HL-60/S4 treated with phorbol 12-myristate 13-acetate at 8.2 ng/mL for 4 days and 3 days (cell line): ENCODE results near the gene COL5A1.

ENCODE experiments used
- in situ Hi-C: fragments of 300-500 bp; cut with MboI; formaldehyde crosslinking; loops from 2 replicates; pipeline ENCODE4 v1.15.0; 2022; ENCODE audit warnings: low sequenced_read_pairs

The COL5A1 gene

DNA sequence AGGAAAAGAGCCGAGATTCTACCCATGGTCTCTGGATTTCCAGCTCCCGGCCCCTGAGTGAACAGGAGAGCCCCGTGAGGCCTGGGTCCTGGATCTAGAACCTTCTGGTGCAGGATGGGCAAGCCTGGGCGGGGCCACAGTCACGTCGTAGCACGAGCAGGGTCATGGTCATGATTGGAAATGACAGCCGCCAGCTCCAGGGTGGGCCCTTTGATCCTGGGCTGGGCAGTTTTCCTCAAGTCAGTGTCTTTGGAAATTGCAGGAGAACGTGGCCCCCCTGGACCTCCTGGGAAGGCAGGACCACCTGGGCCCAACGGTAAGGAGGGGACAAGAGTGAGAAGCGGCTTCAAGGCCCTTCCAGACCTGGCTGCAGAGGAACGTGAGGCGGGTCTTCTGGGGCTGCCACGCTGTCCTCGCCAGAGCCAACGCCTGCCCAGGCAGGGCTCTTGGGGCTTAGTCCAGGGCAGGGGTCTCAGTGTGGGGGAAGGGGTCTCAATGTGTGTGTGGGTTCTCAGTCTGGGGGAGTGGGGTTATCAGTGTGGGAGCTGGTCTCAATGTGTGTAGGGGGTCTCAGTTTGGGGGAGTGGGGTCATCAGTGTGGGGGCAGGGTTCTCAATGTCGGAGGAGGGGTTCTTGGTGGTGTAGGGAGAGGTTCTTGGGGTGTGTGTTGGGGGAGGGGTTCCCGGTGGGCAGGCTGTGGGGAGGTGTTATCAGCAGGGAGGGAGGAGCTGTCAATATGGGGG is 241.6 kb downstream of the COL5A1 start:
- in situ Hi-C loops: no loop called here

- in situ Hi-C loops: no loop called here
These were observed 242.9 kb downstream of the COL5A1 start for GRCh38 chr9:134884492-134884891.

GRCh38 chr9:134885001-134885678 is 243.5 kb downstream of the COL5A1 start:
- in situ Hi-C loops: no loop called here

DNA sequence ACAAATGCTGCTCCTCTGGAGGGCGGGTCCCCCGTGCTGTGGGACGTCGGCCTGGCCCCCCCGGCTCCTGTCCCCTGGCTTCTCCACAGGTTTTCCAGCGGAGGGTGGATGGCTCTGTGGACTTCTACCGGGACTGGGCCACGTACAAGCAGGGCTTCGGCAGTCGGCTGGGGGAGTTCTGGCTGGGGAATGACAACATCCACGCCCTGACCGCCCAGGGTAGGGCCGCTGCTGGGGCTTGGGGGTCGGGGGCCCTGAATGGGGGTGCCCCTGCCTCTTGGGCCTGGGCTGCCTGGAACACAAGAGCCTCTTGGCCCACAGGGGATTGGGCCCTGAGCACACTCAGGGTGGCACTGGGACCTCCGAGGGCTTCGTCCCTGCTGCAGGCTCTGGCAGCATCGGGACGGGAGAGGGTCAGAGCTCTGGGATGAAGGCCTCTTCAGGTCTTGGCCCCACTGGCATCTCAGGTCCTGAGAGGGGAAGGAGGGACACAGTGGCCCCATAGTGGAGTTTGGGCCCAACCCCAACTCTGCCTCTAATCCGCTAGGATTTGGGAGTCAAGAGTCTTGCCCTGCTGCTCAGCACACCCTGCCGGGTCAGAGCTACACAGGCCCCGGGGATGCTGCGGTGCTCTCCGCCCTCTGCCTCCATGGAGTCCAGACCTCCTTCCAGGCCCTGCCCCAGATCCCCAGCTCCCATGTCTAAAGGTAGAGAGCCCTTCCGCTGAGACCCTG is 244.2 kb downstream of the COL5A1 start:
- in situ Hi-C loops: no loop called here

- in situ Hi-C loops: no loop called here
These were observed 244.9 kb downstream of the COL5A1 start for GRCh38 chr9:134886413-134886913.

DNA sequence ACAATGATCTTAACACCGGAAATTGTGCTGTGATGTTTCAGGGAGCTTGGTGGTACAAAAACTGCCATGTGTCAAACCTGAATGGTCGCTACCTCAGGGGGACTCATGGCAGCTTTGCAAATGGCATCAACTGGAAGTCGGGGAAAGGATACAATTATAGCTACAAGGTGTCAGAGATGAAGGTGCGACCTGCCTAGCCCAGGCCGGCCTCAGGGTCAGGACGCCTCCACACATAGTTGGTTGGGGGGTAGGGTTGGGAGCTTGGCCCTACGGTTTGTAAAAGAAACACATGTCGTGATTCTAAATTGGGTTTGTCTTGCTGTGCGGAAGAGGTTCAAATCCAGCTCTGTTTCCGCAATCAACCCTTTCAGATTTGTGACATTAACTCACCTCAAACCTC is 245.6 kb downstream of the COL5A1 start:
- in situ Hi-C loops: no loop called here

DNA sequence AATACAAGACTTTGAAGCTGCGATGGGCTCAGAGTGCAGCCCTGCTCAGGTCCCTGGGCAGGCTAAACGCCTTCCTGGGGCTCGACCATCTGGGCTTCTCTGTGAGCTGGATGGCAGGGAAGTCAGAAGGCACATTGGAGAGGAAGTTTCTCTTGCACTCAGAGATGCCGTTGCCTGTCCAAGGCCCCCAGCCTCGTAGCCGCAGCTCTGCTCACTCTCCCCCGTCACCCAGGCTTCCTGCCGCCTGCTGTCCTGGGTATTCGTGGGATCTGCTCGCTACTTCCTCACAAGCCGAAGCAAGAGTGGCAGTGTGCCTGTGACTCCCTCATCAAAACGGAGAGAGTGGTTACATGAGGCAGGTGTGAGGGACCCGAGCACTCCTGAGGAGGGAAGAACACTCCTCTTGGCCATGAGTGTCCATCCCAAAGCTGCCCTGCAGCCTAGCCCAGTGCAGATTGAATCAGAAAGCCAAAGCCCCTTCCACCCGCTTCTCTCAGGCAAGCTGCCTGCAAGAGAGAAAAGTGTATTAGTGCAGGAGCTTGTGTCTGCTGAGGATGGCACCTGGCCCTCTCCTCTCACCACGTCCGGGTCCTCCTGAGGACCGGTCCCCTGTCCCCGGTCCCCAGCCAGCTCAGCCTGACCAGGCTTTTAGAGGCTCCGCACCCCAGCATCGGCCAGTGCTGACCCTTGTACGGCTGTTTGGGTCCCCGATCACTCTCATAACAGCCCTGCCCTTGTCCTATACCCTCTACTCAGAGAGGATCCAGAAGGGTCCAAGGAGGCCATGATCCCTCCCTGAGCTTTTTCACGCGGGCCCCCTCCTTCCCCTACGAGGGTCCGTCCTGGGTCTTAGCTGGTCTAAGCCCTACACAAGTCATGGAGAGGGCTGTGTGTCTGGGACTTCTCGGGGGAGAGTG is 246.3 kb downstream of the COL5A1 start:
- in situ Hi-C loops: no loop called here

- in situ Hi-C loops: no loop called here
These were observed 247.1 kb downstream of the COL5A1 start for GRCh38 chr9:134888603-134889190.

DNA sequence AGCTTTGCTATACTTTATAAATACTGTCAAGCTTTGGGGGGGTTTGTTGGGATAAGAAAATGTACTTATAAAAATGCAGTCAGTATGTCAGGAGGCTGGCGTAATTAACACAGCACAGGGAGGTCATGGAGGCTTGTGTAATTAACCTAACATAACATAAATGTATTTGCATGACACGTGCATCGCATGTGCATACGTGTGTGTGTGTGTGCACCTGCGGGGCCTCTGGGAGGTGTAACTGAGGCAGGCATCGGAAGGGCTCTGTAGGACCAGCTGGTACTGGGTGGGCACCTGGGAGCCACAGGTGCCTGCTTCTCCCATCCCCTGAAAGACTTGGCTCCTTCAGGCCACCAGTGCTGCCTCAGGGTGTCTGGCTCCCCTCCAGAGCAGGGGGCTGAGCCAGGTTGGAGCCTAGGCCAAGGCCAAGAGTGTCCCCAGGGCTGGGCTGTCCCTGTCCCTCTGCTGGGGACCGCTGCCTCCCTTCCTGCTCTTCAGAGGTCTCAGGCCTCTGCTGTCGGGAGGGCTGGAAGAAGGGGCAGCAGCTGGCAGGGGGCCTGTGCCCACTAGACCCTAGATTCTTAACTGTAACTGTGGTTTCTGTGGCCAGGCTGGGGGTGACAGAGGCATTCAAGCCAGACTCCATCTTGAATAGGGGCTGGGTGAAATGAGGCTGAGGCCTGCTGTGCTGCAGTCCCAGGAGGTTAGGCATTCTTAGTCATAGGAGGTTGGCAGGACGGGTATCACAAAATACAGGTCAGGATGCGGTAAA is 248.0 kb downstream of the COL5A1 start:
- in situ Hi-C loops: no loop called here

DNA sequence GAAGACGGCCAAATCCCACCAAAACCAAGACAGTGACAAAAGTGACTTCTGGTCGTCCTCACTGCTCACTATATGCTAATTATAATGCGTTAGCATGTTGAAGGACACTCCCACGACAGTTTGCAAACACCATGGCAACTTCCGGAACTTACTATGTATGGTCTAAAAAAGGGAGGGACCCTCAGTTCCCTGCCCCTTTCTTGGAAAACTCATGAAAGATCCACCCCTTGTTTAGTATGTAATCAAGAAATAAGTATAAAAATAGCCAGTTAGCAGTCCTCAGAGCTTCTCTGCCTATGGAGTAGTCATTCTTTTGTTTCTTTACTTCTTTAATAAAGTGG is 248.5 kb downstream of the COL5A1 start:
- in situ Hi-C loops: no loop called here

- in situ Hi-C loops: no loop called here
These were observed 249.4 kb downstream of the COL5A1 start for GRCh38 chr9:134891053-134891452.

GRCh38 chr9:134891713-134892112 is 250.1 kb downstream of the COL5A1 start:
- in situ Hi-C loops: no loop called here

DNA sequence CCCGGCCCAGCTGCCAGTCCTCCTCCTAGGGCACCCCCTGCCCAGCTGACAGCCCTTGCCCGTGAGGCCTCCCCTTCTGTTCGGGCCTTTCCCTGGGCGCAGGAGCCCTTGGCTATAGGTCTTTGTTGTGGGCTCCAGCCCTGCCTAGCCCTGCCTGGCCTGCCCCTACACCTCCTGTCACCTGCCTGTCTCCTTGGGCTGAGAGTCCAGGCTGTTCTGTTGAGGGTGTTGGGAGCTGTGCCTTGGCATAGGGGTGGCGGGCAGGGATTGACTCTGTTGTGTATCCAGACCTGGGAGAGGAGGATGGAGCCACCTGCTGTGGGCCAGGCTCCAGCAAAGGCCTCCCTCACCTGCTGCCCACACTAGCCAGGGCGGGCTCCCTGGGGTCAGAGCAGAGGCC is 250.6 kb downstream of the COL5A1 start:
- in situ Hi-C loops: no loop called here

DNA sequence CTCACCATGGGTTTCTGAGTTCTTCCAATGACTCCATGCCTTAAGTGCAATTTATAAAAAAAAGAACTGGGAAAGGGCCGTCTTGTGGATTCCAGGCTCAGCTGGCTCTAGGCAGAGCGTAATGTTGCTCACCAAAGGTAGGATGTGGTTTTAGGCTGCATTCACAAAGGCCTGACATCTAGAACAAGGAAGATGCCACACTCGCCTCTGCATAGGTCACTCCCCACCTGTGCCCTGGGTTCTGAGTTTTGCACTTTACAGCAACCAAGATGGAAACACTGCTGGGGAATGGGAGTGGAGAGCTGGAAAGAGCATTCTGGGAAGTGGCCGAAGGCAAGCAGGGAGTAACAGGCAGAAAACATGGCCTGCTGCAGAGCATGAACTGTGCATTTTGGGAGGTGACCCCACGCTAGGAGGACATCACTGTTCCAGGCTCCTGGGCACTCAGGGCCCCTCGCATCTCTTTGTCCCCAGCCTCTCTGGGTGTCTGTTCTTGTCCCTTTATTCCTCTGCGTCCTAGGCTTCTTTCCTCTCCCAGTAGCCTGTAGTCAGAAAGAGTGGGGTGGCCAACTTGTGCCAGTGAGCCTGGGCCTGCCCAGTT is 251.3 kb downstream of the COL5A1 start:
- in situ Hi-C loops: no loop called here
